Measurements from ENCODE around the gene RIMBP2. TPM values are rescaled to one million over a fixed set of nuclear protein-coding genes. Genes with fewer than 3 reads are reported as not detected.
"Not testable (repeated sequence)": the region's sequence is repeated elsewhere in the genome, so short reads cannot be mapped to it uniquely, and the experiment has no call there.

The RIMBP2 gene
- total RNA-seq, 4 donors from 2014 or later = 0.83 to 1.8 (median 1.4) TPM

- no peaks in the 10 kb centered on the region for H3K36me3 ChIP-seq
- 93% methylated on average over 15 of the region's 37 CpGs for WGBS
- peaks cover 0 to 7% (median under 1%) of the 10 kb centered on the region in 4 donors for H3K9me3 ChIP-seq
- DNase-seq (ENCODE audit: extremely low spot score) = no peak
- H3K4me1 ChIP-seq = no peaks in the 10 kb centered on the region
- TF ChIP-seq POLR2A (IDR thresholded peaks at IDR 0.05; ENCODE audit: low read depth) = no peak
- H3K4me3 ChIP-seq = no peak overlapping the region
- no peaks in the 10 kb centered on the region for H3K27me3 ChIP-seq
- intact Hi-C loops (cut with DNase I) = no loop called here
- H3K27ac ChIP-seq (replicated peaks in 1 of 4) = no peak overlapping the region
Measured at GRCh38 chr12:130649101-130650045, 66.7 kb downstream of the RIMBP2 start.

DNA sequence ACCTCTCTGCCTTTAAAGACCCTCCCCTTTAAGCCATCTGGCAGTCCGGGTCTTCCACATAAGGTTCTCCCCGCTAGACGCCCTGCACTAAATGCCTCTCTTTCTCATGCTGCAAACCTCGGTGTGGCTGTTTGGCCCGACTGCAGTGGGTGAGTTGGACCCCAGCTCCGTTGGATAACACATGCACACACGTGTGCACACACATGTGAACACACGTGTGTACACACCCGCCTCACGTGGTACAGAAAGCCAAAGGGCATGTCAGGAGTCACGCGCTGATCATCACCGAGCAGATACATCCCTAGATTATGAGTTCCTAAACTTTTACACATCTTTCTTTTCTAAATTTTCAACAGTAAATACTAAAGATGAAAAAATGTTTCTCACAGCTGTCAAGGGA is 68.3 kb downstream of the RIMBP2 start:
- Histone ChIP-seq H3K9me3 (no peaks in the 10 kb centered on the region), H3K4me3 (no peak overlapping the region), H3K27me3 (no peaks in the 10 kb centered on the region), H3K36me3 (no peaks in the 10 kb centered on the region), H3K4me1 (no peaks in the 10 kb centered on the region), H3K27ac (replicated peaks in 1 of 4) (no peak overlapping the region)
- DNase-seq (ENCODE audit: extremely low spot score) = no peak
- WGBS = 72% methylated on average over 13 of the region's 13 CpGs
- no peak for TF ChIP-seq POLR2AphosphoS5 (IDR thresholded peaks at IDR 0.05)
- TF ChIP-seq, protein P1, sequence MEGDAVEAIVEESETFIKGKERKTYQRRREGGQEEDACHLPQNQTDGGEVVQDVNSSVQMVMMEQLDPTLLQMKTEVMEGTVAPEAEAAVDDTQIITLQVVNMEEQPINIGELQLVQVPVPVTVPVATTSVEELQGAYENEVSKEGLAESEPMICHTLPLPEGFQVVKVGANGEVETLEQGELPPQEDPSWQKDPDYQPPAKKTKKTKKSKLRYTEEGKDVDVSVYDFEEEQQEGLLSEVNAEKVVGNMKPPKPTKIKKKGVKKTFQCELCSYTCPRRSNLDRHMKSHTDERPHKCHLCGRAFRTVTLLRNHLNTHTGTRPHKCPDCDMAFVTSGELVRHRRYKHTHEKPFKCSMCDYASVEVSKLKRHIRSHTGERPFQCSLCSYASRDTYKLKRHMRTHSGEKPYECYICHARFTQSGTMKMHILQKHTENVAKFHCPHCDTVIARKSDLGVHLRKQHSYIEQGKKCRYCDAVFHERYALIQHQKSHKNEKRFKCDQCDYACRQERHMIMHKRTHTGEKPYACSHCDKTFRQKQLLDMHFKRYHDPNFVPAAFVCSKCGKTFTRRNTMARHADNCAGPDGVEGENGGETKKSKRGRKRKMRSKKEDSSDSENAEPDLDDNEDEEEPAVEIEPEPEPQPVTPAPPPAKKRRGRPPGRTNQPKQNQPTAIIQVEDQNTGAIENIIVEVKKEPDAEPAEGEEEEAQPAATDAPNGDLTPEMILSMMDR (IDR thresholded peaks at IDR 0.05) = no peak
- no peak for TF ChIP-seq EP300 (IDR thresholded peaks at IDR 0.05)
- no peak for TF ChIP-seq POLR2A (IDR thresholded peaks at IDR 0.05; ENCODE audit: low read depth)
- intact Hi-C loops (cut with DNase I) = no loop called here

DNA sequence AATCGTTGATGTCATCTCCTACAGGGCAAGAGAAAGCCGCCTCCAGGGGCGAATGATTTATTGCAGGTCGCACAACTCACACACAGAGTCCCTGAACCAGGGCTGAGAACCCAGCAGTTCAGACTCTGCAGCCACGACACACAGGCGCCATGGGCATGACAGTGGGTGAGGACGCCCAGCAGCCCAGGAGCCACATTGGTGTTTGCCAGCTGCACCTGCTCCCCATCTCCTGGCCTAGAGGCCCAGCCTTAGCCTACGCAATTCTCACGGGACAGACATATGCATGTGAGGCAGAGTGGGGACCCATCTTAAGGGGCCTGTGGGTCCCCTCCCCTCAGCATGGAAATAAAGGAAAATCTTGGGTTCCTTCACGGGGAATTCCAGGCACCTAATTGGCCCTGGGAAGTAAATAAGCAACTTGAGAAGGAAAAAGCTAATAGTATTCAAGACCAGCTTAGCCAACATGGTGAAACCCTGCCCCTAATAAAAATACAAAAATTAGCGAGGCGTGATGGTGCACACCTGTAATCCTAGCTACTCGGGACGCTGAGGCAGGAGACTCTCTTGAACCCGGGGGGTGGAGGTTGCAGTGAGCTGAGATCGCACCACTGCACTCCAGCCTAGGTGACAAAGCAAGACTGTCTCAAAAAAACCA is 69.3 kb downstream of the RIMBP2 start:
- H3K27me3 ChIP-seq = no peaks in the 10 kb centered on the region
- WGBS = 87% methylated on average over 16 of the region's 16 CpGs
- intact Hi-C loops (cut with DNase I) = no loop called here

GRCh38 chr12:130646191-130646590 is 69.9 kb downstream of the RIMBP2 start:
- H3K27me3 ChIP-seq; H3K4me3 ChIP-seq; DNase-seq (ENCODE audit: extremely low spot score); H3K27ac ChIP-seq (replicated peaks in 1 of 4); H3K9me3 ChIP-seq; H3K4me1 ChIP-seq; intact Hi-C loops (cut with DNase I); H3K36me3 ChIP-seq: not testable (repeated sequence)
- WGBS = 71% methylated on average over 4 of the region's 4 CpGs

More for the DNA sequence above, 69.3 kb downstream of the RIMBP2 start:
- H3K27ac ChIP-seq (replicated peaks in 1 of 4) = no peak overlapping the region
- no peaks in the 10 kb centered on the region for H3K9me3 ChIP-seq
- H3K36me3 ChIP-seq = no peaks in the 10 kb centered on the region
- no peak for DNase-seq (ENCODE audit: extremely low spot score)
- TF ChIP-seq POLR2AphosphoS5 (IDR thresholded peaks at IDR 0.05) (no peak), POLR2A (IDR thresholded peaks at IDR 0.05; ENCODE audit: low read depth) (no peak), EP300 (IDR thresholded peaks at IDR 0.05) (no peak)
- TF ChIP-seq, protein P1 (IDR thresholded peaks at IDR 0.05) = no peak
- no peak overlapping the region for H3K4me3 ChIP-seq
- H3K4me1 ChIP-seq = no peaks in the 10 kb centered on the region

GRCh38 chr12:130645751-130646150 is 70.3 kb downstream of the RIMBP2 start:
- TF ChIP-seq EP300 (IDR thresholded peaks at IDR 0.05) (no peak), POLR2AphosphoS5 (IDR thresholded peaks at IDR 0.05) (no peak), POLR2A (IDR thresholded peaks at IDR 0.05; ENCODE audit: low read depth) (no peak)
- TF ChIP-seq, protein P1 (IDR thresholded peaks at IDR 0.05) = no peak
- no peaks in the 10 kb centered on the region for H3K27me3 ChIP-seq
- H3K9me3 ChIP-seq = no peaks in the 10 kb centered on the region
- intact Hi-C loops (cut with DNase I) = no loop called here
- no peaks in the 10 kb centered on the region for H3K4me1 ChIP-seq
- no peak overlapping the region for H3K27ac ChIP-seq (replicated peaks in 1 of 4)
- H3K36me3 ChIP-seq = no peaks in the 10 kb centered on the region
- no peak overlapping the region for H3K4me3 ChIP-seq
- DNase-seq (ENCODE audit: extremely low spot score) = no peak
- 57% methylated on average over 2 of the region's 2 CpGs for WGBS
